ENCODE measurements around the gene CASZ1. TPM values are rescaled to one million over a fixed set of nuclear protein-coding genes. Genes with fewer than 3 reads are reported as not detected.

CASZ1 gene
- polyA plus RNA-seq, 1 experiment, result 0.64 TPM

GRCh38 chr1:10714337-10715114 is 81.9 kb downstream of the CASZ1 start:
- ChIA-PET POLR2A (no interaction called here), CTCF (interaction anchor here (1.4 kb wide), 1 partner anchor 10 kb away, joined by 4 read pairs; no protein-coding TSS in a partner anchor)
- Histone ChIP-seq H3K27me3 (ENCODE audit: control insufficient read depth, insufficient read depth, low read length) (peaks cover 33% of the 10 kb centered on the region), H3K4me3 (ENCODE audit: low read depth, low read length) (no peak overlapping the region), H3K36me3 (ENCODE audit: control insufficient read depth, insufficient read depth, low read length) (no peaks in the 10 kb centered on the region)
- no peak for TF ChIP-seq CTCF (IDR thresholded peaks at IDR 0.05; ENCODE audit: insufficient read depth, low read depth, low read length)
- DNase-seq (ENCODE audit: low read depth), result no peak

DNA sequence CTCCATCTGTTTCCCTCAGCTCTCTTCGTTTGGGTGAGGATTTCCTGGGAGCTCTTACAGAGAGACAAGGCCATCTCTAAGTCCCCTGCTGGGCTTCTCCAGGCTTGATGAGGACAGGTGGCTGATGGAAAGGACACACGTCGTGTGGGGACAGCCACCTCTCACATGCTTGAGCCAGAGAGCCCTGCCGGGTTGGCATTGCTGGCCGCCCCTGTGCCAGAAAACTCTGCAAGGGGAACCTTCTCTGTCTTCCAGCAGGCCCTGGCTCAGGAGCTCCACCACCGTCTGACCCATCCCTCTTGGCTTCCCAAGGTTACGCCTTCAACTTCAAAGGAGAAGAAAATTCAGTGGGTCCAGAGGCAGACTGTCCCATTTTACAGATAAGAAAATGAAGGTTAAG is 82.8 kb downstream of the CASZ1 start:
- POLR2A ChIA-PET, result no interaction called here
- peaks cover 32% of the 10 kb centered on the region for H3K27me3 ChIP-seq (ENCODE audit: control insufficient read depth, insufficient read depth, low read length)
- no peak overlapping the region for H3K4me3 ChIP-seq (ENCODE audit: low read depth, low read length)
- CTCF ChIA-PET, result no interaction called here
- H3K36me3 ChIP-seq (ENCODE audit: control insufficient read depth, insufficient read depth, low read length), result no peaks in the 10 kb centered on the region
- no peak for DNase-seq (ENCODE audit: low read depth)
- TF ChIP-seq CTCF (IDR thresholded peaks at IDR 0.05; ENCODE audit: insufficient read depth, low read depth, low read length), result no peak

DNA sequence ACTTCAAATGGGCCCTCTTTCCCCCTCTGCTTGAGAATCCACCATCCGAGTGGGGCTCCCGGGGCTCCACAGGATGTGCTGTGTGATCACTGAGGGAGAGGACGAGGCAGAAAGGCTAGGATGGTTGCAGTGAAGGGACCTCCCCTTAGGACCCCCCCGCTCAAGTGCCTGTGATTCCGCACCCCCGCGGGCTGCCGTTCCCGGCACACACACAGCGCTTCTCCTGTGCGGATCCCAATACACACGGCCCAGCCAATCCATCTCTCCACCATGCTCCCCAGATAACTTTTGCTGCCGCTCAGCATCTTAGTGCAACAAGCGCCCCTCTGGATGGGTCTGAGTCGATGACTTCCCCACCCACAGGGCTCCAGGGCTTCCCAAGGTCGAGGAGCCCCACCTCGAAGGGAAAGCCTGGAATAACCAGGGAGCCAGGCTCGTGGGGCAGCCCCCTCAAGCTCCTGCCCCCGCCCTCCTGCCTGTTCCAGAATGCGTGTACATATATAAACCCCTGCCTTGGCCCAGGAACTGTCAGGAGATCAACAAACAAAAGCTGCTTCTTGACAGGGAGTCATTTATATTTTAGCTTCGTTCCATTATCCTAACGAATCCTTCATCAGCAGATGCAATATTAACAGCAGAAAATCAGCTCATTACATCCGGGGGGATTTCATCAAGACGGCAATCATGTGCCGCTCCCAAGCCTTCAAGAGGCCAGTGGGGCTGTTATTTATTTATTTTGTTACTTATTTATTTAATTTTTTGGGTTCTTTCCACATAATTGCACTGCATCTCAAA is 83.7 kb downstream of the CASZ1 start:
- no peak for DNase-seq (ENCODE audit: low read depth)
- H3K27me3 ChIP-seq (ENCODE audit: control insufficient read depth, insufficient read depth, low read length), result peaks cover 30% of the 10 kb centered on the region
- POLR2A ChIA-PET, result interaction anchor here (0.7 kb wide), 1 partner anchor 239 kb away, joined by 3 read pairs; no protein-coding TSS in a partner anchor
- no peak for TF ChIP-seq CTCF (IDR thresholded peaks at IDR 0.05; ENCODE audit: insufficient read depth, low read depth, low read length)
- no peaks in the 10 kb centered on the region for H3K36me3 ChIP-seq (ENCODE audit: control insufficient read depth, insufficient read depth, low read length)
- no peak overlapping the region for H3K4me3 ChIP-seq (ENCODE audit: low read depth, low read length)
- CTCF ChIA-PET, result interaction anchor here (0.6 kb wide), 1 partner anchor 34 kb away, joined by 3 read pairs; no protein-coding TSS in a partner anchor

DNA sequence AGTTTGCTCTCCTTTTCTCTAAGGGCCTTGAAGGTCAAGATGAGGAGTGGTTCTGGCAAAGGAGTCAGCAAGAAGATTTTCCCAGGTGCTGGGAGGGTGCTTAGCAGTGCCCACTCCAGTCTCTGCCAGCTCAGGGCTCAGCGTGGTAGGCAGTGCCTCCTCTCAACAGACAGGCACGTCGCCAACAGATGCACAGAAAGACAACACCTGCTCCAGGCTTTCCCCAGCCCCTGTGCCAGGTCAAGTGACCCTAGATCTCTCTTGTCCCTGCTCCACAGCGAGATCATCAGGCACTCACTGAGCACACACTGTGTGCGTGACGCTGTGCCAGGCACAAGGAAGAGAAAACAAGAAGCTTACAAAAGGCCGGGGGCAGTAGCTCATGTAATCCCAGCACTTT is 86.0 kb downstream of the CASZ1 start:
- DNase-seq (ENCODE audit: low read depth), result no peak
- ChIA-PET CTCF (no interaction called here), POLR2A (no interaction called here)
- H3K36me3 ChIP-seq (ENCODE audit: control insufficient read depth, insufficient read depth, low read length), result no peaks in the 10 kb centered on the region
- TF ChIP-seq CTCF (IDR thresholded peaks at IDR 0.05; ENCODE audit: insufficient read depth, low read depth, low read length), result no peak
- H3K4me3 ChIP-seq (ENCODE audit: low read depth, low read length), result no peak overlapping the region
- H3K27me3 ChIP-seq (ENCODE audit: control insufficient read depth, insufficient read depth, low read length), result peaks cover 20% of the 10 kb centered on the region

- no peak for TF ChIP-seq CTCF (IDR thresholded peaks at IDR 0.05; ENCODE audit: insufficient read depth, low read depth, low read length)
- Histone ChIP-seq H3K4me3 (ENCODE audit: low read depth, low read length) (no peak overlapping the region), H3K27me3 (ENCODE audit: control insufficient read depth, insufficient read depth, low read length) (peaks cover 23% of the 10 kb centered on the region), H3K36me3 (ENCODE audit: control insufficient read depth, insufficient read depth, low read length) (no peaks in the 10 kb centered on the region)
- POLR2A ChIA-PET, result no interaction called here
- no peak for DNase-seq (ENCODE audit: low read depth)
- CTCF ChIA-PET, result no interaction called here
Observed at GRCh38 chr1:10709646-10710045, 86.8 kb downstream of the CASZ1 start.
